ENCODE measurements around the gene PDE6D.
A peak's percentile ranks its signal among the peaks of the same experiment; 100 is the strongest.

- TF ChIP-seq CTCF (IDR thresholded peaks at IDR 0.05), result peak; percentile 92 to 98 (median 94)
- peak; percentile 90 for TF ChIP-seq POLR2A (IDR thresholded peaks at IDR 0.05)
These were observed 74.1 kb downstream of the PDE6D start for GRCh38 chr2:231706731-231707624.

Measured in prostate gland (tissue), 2 donors.